Tibial nerve (tissue), 4 donors: ENCODE data around the gene RBMS3. TPM values are rescaled to one million over a fixed set of nuclear protein-coding genes. Genes with fewer than 3 reads are reported as not detected.

Experiments
- DNase-seq, 2 donors: peaks; one replicate each; pipeline ENCODE4 v3.0.0-alpha.2; 2019; ENCODE audit warnings: low spot score in 2 of 2
- H3K27ac ChIP-seq, 4 donors: fragments of 200-600 bp; sonication (generic) in 3 of 4; one replicate each; pipeline ENCODE4 v1.5.1; 2017 to 2019; ENCODE audit warnings: mild to moderate bottlenecking in 1 of 4
- H3K27me3 ChIP-seq, 2 donors: fragments of 200-600 bp; sonication (generic) in 1 of 2; one replicate each; pipeline versions ENCODE4 v1.5.1 to v1.6.0; 2017 to 2019
- H3K36me3 ChIP-seq, 3 donors: fragments of 200-600 bp; sonication (generic); one replicate each; pipeline ENCODE4 v1.5.1; 2018 to 2019
- H3K4me1 ChIP-seq, 4 donors: fragments of 200-600 bp; sonication (generic) in 3 of 4; one replicate each; pipeline ENCODE4 v1.5.1; 2017 to 2019
- H3K4me3 ChIP-seq, 4 donors: fragments of 200-600 bp; sonication (generic) in 3 of 4; one replicate each; pipeline ENCODE4 v1.5.1; 2017 to 2019; ENCODE audit warnings: mild to moderate bottlenecking in 1 of 4, moderate library complexity in 1 of 4
- H3K9me3 ChIP-seq, 4 donors: fragments of 200-600 bp; sonication (generic) in 3 of 4; one replicate each; pipeline ENCODE4 v1.5.1; 2017 to 2019
- CTCF ChIP-seq, 5 experiments: fragments of 200-600 bp in 3 of 5; fragments of 450-650 bp in 2 of 5; sonication (generic) in 3 of 5; IDR thresholded peaks; one replicate each; pipeline ENCODE4 v1.5.1; 2016 to 2019; ENCODE audit warnings: antibody characterized with exemption in 5 of 5, mild to moderate bottlenecking in 3 of 5, moderate library complexity in 2 of 5
- EP300 ChIP-seq, 2 donors: sonication (generic); formaldehyde crosslinking; IDR thresholded peaks; one replicate each; pipeline ENCODE4 v1.6.1; 2017; ENCODE audit warnings: antibody characterized with exemption in 2 of 2, mild to moderate bottlenecking in 1 of 2
- POLR2A ChIP-seq, 2 donors: fragments of 450-650 bp; IDR thresholded peaks; one replicate each; pipeline ENCODE4 v1.6.1; 2017; ENCODE audit warnings: antibody characterized with exemption in 2 of 2, mild to moderate bottlenecking in 2 of 2, moderate library complexity in 2 of 2
- WGBS, 2 donors: methylation state at CpG; one replicate each; pipeline ENCODE4 v1.1.5; 2018; 5-methylcytosine and 5-hydroxymethylcytosine counted together
- total RNA-seq, 4 donors: library from RNA; depleted of rRNA; stranded (reverse); fragments of >200 nt; gene quantifications; one replicate each; pipeline ENCODE4 v1.1.0, GENCODE V29; 2016

Gene RBMS3
- total RNA-seq, 4 donors from 2014 or later = 157 to 175 (median 161) TPM

- 91 to 97% methylated on average over 5 of the region's 5 CpGs for WGBS, 2 donors
Measured at GRCh38 chr3:29255854-29256696, 24.8 kb upstream of the RBMS3 start.

GRCh38 chr3:29258161-29258560, 22.7 kb upstream of the RBMS3 start:
- DNase-seq = no peak
- WGBS, 2 donors = 90 to 95% methylated on average over 3 of the region's 3 CpGs
- no peaks in the 10 kb centered on the region for H3K36me3 ChIP-seq
- no peaks in the 10 kb centered on the region for H3K9me3 ChIP-seq
- TF ChIP-seq EP300 (IDR thresholded peaks at IDR 0.05) = no peak
- no peaks in the 10 kb centered on the region for H3K27me3 ChIP-seq
- H3K27ac ChIP-seq = no peak overlapping the region
- no peak overlapping the region for H3K4me3 ChIP-seq
- H3K4me1 ChIP-seq = no peaks in the 10 kb centered on the region

More at GRCh38 chr3:29255854-29256696, 24.8 kb upstream of the RBMS3 start:
- Histone ChIP-seq H3K27me3 (no peaks in the 10 kb centered on the region), H3K9me3 (no peaks in the 10 kb centered on the region), H3K4me3 (no peak overlapping the region), H3K4me1 (no peaks in the 10 kb centered on the region), H3K36me3 (no peaks in the 10 kb centered on the region), H3K27ac (no peak overlapping the region)
- DNase-seq = no peak
- TF ChIP-seq CTCF (IDR thresholded peaks at IDR 0.05) = no peak
- TF ChIP-seq POLR2A (IDR thresholded peaks at IDR 0.05) = no peak
- TF ChIP-seq EP300 (IDR thresholded peaks at IDR 0.05) = no peak

- no peak overlapping the region for H3K4me3 ChIP-seq
- no peaks in the 10 kb centered on the region for H3K9me3 ChIP-seq
- H3K36me3 ChIP-seq = peaks cover 0 to 4% (median 0%) of the 10 kb centered on the region in 3 donors
- TF ChIP-seq EP300 (IDR thresholded peaks at IDR 0.05) (no peak), CTCF (IDR thresholded peaks at IDR 0.05) (no peak), POLR2A (IDR thresholded peaks at IDR 0.05) (no peak)
- 60 to 66% methylated on average over 2 of the region's 2 CpGs for WGBS, 2 donors
- DNase-seq = no peak
- no peaks in the 10 kb centered on the region for H3K4me1 ChIP-seq
- no peak overlapping the region for H3K27ac ChIP-seq
- no peaks in the 10 kb centered on the region for H3K27me3 ChIP-seq
Measured at GRCh38 chr3:29261119-29261518, 19.8 kb upstream of the RBMS3 start.

GRCh38 chr3:29263476-29263875, 17.4 kb upstream of the RBMS3 start:
- WGBS, 2 donors = 98 to 100% methylated on average over 4 of the region's 4 CpGs
- Histone ChIP-seq H3K27me3 (no peaks in the 10 kb centered on the region), H3K9me3 (no peaks in the 10 kb centered on the region), H3K4me1 (no peaks in the 10 kb centered on the region), H3K4me3 (no peak overlapping the region), H3K36me3 (peaks cover 0 to 4% (median 0%) of the 10 kb centered on the region in 3 donors), H3K27ac (no peak overlapping the region)
- DNase-seq = no peak
- TF ChIP-seq POLR2A (IDR thresholded peaks at IDR 0.05) = no peak
- no peak for TF ChIP-seq CTCF (IDR thresholded peaks at IDR 0.05)
- TF ChIP-seq EP300 (IDR thresholded peaks at IDR 0.05) = no peak

GRCh38 chr3:29265509-29266072, 15.3 kb upstream of the RBMS3 start:
- no peak for TF ChIP-seq POLR2A (IDR thresholded peaks at IDR 0.05)
- TF ChIP-seq EP300 (IDR thresholded peaks at IDR 0.05) = no peak
- no peak for TF ChIP-seq CTCF (IDR thresholded peaks at IDR 0.05)
- H3K9me3 ChIP-seq = no peaks in the 10 kb centered on the region
- H3K36me3 ChIP-seq = peaks cover 0 to 4% (median 0%) of the 10 kb centered on the region in 3 donors
- no peak overlapping the region for H3K27ac ChIP-seq
- 88 to 95% methylated on average over 4 of the region's 4 CpGs for WGBS, 2 donors
- no peaks in the 10 kb centered on the region for H3K4me1 ChIP-seq
- no peak for DNase-seq
- no peak overlapping the region for H3K4me3 ChIP-seq
- no peaks in the 10 kb centered on the region for H3K27me3 ChIP-seq
